GM12873 (cell line): ENCODE results near the gene NRP1.

Experiments
- CTCF ChIP-seq: IDR thresholded peaks from 2 replicates; pipeline ENCODE4 v1.5.1; 2012; ENCODE audit warnings: low read depth, mild to moderate bottlenecking, moderate library complexity, low read length, control low read depth; ENCODE audit not compliant: insufficient read depth; ENCODE audit errors: missing control alignments

NRP1 gene

GRCh38 chr10:33229949-33230267 is 104.6 kb downstream of the NRP1 start:
- TF ChIP-seq CTCF = no peak

DNA sequence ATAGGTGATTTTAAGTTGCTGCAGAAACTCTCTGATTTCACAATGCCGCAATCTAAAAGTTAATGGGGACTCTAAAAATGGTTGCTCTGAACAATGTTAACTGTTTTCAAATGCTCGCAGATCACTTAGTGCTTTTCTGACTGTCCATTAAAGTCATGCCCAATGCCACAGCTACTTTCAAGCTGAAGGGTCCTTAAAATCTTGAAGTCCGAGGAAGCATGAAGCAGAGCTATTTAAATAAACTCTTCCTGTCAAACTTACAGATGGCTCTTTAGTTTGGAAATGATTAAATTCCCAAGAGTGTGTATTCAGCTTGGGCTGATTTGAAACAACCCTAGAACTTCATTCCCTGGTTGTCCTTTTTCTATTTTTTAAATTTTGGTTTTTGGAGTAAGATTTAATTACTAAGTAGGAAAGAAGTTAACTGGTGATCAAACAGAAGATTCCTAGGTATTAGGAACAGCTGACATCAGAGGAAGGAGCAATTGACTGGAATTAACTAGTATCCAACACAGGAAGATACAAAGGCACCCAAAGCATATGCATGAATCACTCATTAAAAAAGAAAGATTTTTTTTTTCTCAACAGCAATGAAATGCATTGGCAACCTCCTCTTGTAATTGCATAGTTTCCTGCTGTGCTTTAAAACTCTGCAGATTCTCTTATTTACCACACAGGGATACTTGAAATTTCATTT is 105.1 kb downstream of the NRP1 start:
- no peak for TF ChIP-seq CTCF

GRCh38 chr10:33228426-33228825 is 106.0 kb downstream of the NRP1 start:
- no peak for TF ChIP-seq CTCF

GRCh38 chr10:33227489-33227888 is 107.0 kb downstream of the NRP1 start:
- TF ChIP-seq CTCF = no peak

GRCh38 chr10:33224251-33224965 is 110.1 kb downstream of the NRP1 start:
- TF ChIP-seq CTCF = no peak

DNA sequence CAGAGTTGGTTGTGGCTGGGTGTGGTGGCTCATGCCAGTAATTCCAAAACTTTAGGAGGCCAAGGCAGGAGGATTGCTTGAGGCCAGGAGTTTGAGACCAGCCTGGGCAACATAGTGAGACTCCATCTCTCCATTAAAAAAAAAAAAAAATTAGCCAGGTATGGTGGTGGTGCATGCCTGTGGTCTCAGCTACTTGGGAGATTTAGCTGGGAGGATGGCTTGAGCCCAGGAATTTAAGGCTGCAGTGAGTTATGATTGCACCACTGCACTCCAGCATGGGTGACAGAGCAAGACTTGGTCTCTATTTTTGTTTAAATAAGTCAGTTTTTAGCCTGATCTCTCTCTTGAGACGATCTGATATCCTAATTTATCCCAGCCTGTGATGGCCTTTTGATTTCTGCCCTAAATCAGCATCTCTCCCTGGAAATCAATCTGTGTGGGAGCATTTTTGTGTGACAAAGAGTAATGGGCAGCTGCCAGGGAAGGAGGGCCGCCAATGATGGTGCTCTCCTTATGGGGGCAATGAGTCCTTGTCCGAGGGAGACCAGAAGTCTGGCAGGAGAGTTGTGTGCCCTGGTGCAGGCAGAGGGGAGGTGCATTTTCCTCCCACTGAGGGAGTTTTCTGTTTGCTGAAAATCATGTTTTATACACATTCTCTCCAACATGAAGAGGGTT is 111.0 kb downstream of the NRP1 start:
- no peak for TF ChIP-seq CTCF

DNA sequence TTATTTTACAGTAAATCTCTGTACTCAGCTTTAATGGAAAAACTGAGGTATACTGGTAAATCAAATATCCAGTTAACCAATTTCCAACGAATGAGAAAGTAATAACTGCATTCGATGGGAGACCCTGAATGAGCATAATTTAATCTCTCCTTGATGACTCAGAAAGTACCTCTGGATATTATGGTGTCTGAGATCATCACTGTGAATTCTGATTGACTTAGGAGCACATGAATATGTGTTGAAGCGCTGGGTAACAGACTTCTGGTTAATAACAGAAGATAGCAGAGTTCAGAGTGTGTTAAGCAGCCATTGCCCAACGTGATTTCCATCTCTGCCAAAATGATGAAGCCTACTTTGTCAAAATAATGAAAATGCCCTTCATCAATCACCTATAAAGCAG is 116.6 kb downstream of the NRP1 start:
- no peak for TF ChIP-seq CTCF
